HEK293 (cell line): ENCODE results near the gene ALKBH4.

Source experiments
- CTCF ChIA-PET: fragments of 350-600 bp; formaldehyde crosslinking; extraction: SDS; loops from one replicate; lab custom pipeline; 2021; ENCODE audit warnings: antibody characterized with exemption; lab: Yijun Ruan, JAX
- POLR2A ChIA-PET: fragments of 300-600 bp; formaldehyde crosslinking; extraction: SDS; loops from one replicate; lab custom pipeline; 2020; ENCODE audit warnings: antibody characterized with exemption, inconsistent platforms; lab: Yijun Ruan, JAX
- H3K27ac ChIP-seq: fragments of 200-500 bp; sonication (Bioruptor generic); 2 replicates; pipeline ENCODE4 v1.5.1; 2014; ENCODE audit warnings: low read depth, low read length, control low read depth, inconsistent platforms; ENCODE audit errors: extremely low read depth
- H3K36me3 ChIP-seq, 2 experiments: fragments of 200-500 bp in 1 of 2; sonication (Bioruptor generic) in 1 of 2; 1 replicate in 1 of 2; 2 replicates in 1 of 2; pipeline ENCODE4 v1.5.1; 2014 to 2017; ENCODE audit warnings: inconsistent platforms in 2 of 2, low read length in 2 of 2; ENCODE audit not compliant: control insufficient read depth in 2 of 2, insufficient read depth in 1 of 2
- H3K4me1 ChIP-seq: fragments of 200-500 bp; sonication (Bioruptor generic); 2 replicates; pipeline ENCODE4 v1.5.1; 2014; ENCODE audit warnings: mild to moderate bottlenecking, low read length, inconsistent platforms; ENCODE audit not compliant: control insufficient read depth, insufficient read depth
- H3K4me3 ChIP-seq: 2 replicates; pipeline ENCODE4 v1.5.1; 2011; ENCODE audit warnings: low read depth, mild to moderate bottlenecking, control low read depth, low read length, moderate library complexity
- H3K9me3 ChIP-seq: fragments of 200-500 bp; sonication (Bioruptor generic); 2 replicates; pipeline ENCODE4 v1.5.1; 2014; ENCODE audit warnings: low read depth, low read length, inconsistent platforms; ENCODE audit not compliant: control insufficient read depth, insufficient read depth
- GLIS2 ChIP-seq: fragments of 450-650 bp; formaldehyde crosslinking; IDR thresholded peaks from 2 replicates; pipeline ENCODE4 v1.5.1; 2016; ENCODE audit warnings: missing biosample characterization, missing genetic modification characterization
- HOXC10 ChIP-seq: sonication (generic); formaldehyde crosslinking; IDR thresholded peaks from 2 replicates; pipeline ENCODE4 v1.8.1; 2023; ENCODE audit warnings: mild to moderate bottlenecking, missing genetic modification reagents
- KLF9 ChIP-seq: fragments of 450-650 bp; formaldehyde crosslinking; IDR thresholded peaks from 2 replicates; pipeline ENCODE4 v1.5.1; 2016; ENCODE audit warnings: missing biosample characterization, missing genetic modification characterization, low read depth
- MZF1 ChIP-seq: fragments of 450-650 bp; formaldehyde crosslinking; IDR thresholded peaks from 2 replicates; pipeline ENCODE4 v1.5.1; 2017; ENCODE audit warnings: missing biosample characterization, missing genetic modification characterization, borderline replicate concordance
- SP3 ChIP-seq: fragments of 450-650 bp; formaldehyde crosslinking; IDR thresholded peaks from 2 replicates; pipeline ENCODE4 v1.5.1; 2016; ENCODE audit warnings: missing biosample characterization, missing genetic modification characterization
- SP7 ChIP-seq: fragments of 450-650 bp; formaldehyde crosslinking; IDR thresholded peaks from 2 replicates; pipeline ENCODE4 v1.5.1; 2016; ENCODE audit warnings: missing biosample characterization, missing genetic modification characterization
- ZBTB21 ChIP-seq: fragments of 450-650 bp; formaldehyde crosslinking; IDR thresholded peaks from 2 replicates; pipeline ENCODE4 v1.5.1; 2017; ENCODE audit warnings: missing biosample characterization, missing genetic modification characterization
- ZNF114 ChIP-seq: fragments of 450-650 bp; formaldehyde crosslinking; IDR thresholded peaks from 2 replicates; pipeline ENCODE4 v1.5.0; 2017; ENCODE audit warnings: missing biosample characterization, missing genetic modification characterization
- ZNF155 ChIP-seq: fragments of 450-650 bp; formaldehyde crosslinking; IDR thresholded peaks from 2 replicates; pipeline ENCODE4 v1.5.1; 2016; ENCODE audit warnings: missing biosample characterization, missing genetic modification characterization
- ZNF16 ChIP-seq: fragments of 450-650 bp; formaldehyde crosslinking; IDR thresholded peaks from 2 replicates; pipeline ENCODE4 v1.5.1; 2016; ENCODE audit warnings: low read depth, missing biosample characterization, missing genetic modification characterization
- ZNF184 ChIP-seq: fragments of 450-650 bp; IDR thresholded peaks from 2 replicates; pipeline ENCODE4 v1.5.1; 2018; ENCODE audit warnings: missing biosample characterization, mild to moderate bottlenecking, missing genetic modification characterization
- ZNF2 ChIP-seq: fragments of 450-650 bp; formaldehyde crosslinking; IDR thresholded peaks from 2 replicates; pipeline ENCODE4 v1.5.1; 2016; ENCODE audit warnings: missing biosample characterization, missing genetic modification characterization
- ZNF24 ChIP-seq: fragments of 450-650 bp; formaldehyde crosslinking; IDR thresholded peaks from 2 replicates; pipeline ENCODE4 v1.5.1; 2016; ENCODE audit warnings: missing biosample characterization, missing genetic modification characterization
- ZNF366 ChIP-seq: fragments of 450-650 bp; formaldehyde crosslinking; conservative IDR thresholded peaks from 2 replicates; pipeline ENCODE4 v1.5.1; 2016; ENCODE audit warnings: missing biosample characterization, missing genetic modification characterization
- ZNF37A ChIP-seq: fragments of 450-650 bp; IDR thresholded peaks from 2 replicates; pipeline ENCODE4 v1.5.1; 2018; ENCODE audit warnings: missing biosample characterization, missing genetic modification characterization
- ZNF416 ChIP-seq: fragments of 450-650 bp; formaldehyde crosslinking; IDR thresholded peaks from 2 replicates; pipeline ENCODE4 v1.5.1; 2016; ENCODE audit warnings: missing biosample characterization, missing genetic modification characterization
- ZNF473 ChIP-seq: fragments of 450-650 bp; formaldehyde crosslinking; IDR thresholded peaks from 2 replicates; pipeline ENCODE4 v1.5.1; 2017; ENCODE audit warnings: missing biosample characterization, missing genetic modification characterization
- ZNF529 ChIP-seq: fragments of 450-650 bp; formaldehyde crosslinking; IDR thresholded peaks from 2 replicates; pipeline ENCODE4 v1.5.1; 2017; ENCODE audit warnings: missing genetic modification characterization, missing biosample characterization; ENCODE audit not compliant: insufficient replicate concordance
- ZNF561 ChIP-seq: fragments of 450-650 bp; IDR thresholded peaks from 2 replicates; pipeline ENCODE4 v1.5.1; 2018; ENCODE audit warnings: missing biosample characterization, missing genetic modification characterization, borderline replicate concordance
- ZNF610 ChIP-seq: fragments of 450-650 bp; formaldehyde crosslinking; IDR thresholded peaks from 2 replicates; pipeline ENCODE4 v1.5.1; 2016; ENCODE audit warnings: missing biosample characterization, missing genetic modification characterization, borderline replicate concordance
- ZNF664 ChIP-seq: fragments of 450-650 bp; formaldehyde crosslinking; IDR thresholded peaks from 2 replicates; pipeline ENCODE4 v1.5.1; 2016; ENCODE audit warnings: missing biosample characterization, missing genetic modification characterization
- ZNF791 ChIP-seq: fragments of 450-650 bp; formaldehyde crosslinking; IDR thresholded peaks from 2 replicates; pipeline ENCODE4 v1.5.1; 2016; ENCODE audit warnings: missing biosample characterization, missing genetic modification characterization
- ZSCAN30 ChIP-seq: fragments of 450-650 bp; IDR thresholded peaks from 2 replicates; pipeline ENCODE4 v1.5.1; 2018; ENCODE audit warnings: missing biosample characterization, mild to moderate bottlenecking, missing genetic modification characterization, moderate library complexity
- TF ChIP-seq, protein P1 (sequence below): fragments of 450-650 bp; formaldehyde crosslinking; IDR thresholded peaks from 2 replicates; pipeline ENCODE4 v1.5.1; 2016; ENCODE audit warnings: missing biosample characterization, missing genetic modification characterization, borderline replicate concordance
- TF ChIP-seq, protein P2 (sequence below): fragments of 450-650 bp; IDR thresholded peaks from 2 replicates; pipeline ENCODE4 v1.5.1; 2018; ENCODE audit warnings: missing biosample characterization, missing genetic modification characterization

ALKBH4 gene

DNA sequence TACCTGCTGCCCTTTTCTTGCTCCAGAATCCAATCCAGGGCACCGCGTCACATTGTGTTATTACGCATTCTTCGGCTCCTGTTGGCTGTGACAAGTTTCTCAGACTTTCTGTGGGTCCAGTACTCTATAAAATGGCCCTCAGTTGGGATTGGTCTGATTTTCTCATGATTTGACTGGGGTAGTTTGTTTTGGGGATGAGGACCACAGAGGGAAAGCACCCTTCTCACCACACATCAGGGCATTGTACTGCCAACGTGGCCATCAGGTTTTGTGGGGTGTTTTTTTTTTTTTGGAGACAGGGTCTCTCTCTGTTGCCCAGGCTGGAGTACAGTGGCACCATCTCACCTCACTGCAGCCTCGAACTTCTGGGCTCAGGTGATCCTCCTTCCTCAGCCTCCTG lies 48.3 kb downstream of the ALKBH4 start (continued):
- TF ChIP-seq, protein P1, sequence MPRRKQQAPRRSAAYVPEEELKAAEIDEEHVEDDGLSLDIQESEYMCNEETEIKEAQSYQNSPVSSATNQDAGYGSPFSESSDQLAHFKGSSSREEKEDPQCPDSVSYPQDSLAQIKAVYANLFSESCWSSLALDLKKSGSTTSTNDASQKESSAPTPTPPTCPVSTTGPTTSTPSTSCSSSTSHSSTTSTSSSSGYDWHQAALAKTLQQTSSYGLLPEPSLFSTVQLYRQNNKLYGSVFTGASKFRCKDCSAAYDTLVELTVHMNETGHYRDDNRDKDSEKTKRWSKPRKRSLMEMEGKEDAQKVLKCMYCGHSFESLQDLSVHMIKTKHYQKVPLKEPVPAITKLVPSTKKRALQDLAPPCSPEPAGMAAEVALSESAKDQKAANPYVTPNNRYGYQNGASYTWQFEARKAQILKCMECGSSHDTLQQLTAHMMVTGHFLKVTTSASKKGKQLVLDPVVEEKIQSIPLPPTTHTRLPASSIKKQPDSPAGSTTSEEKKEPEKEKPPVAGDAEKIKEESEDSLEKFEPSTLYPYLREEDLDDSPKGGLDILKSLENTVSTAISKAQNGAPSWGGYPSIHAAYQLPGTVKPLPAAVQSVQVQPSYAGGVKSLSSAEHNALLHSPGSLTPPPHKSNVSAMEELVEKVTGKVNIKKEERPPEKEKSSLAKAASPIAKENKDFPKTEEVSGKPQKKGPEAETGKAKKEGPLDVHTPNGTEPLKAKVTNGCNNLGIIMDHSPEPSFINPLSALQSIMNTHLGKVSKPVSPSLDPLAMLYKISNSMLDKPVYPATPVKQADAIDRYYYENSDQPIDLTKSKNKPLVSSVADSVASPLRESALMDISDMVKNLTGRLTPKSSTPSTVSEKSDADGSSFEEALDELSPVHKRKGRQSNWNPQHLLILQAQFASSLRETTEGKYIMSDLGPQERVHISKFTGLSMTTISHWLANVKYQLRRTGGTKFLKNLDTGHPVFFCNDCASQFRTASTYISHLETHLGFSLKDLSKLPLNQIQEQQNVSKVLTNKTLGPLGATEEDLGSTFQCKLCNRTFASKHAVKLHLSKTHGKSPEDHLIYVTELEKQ (tag by site-specific recombination), result no peak
- TF ChIP-seq ZNF16 (tag by site-specific recombination) (no peak), ZNF561 (tag by site-specific recombination) (no peak), ZNF114 (tag by site-specific recombination) (no peak), ZNF155 (tag by site-specific recombination) (no peak), ZNF37A (tag by site-specific recombination) (no peak), ZNF184 (tag by site-specific recombination) (no peak), ZNF366 (tag by site-specific recombination) (no peak), ZNF529 (tag by site-specific recombination) (no peak), GLIS2 (tag by site-specific recombination) (no peak), SP7 (tag by site-specific recombination) (no peak), ZNF791 (tag by site-specific recombination) (no peak), HOXC10 (CRISPR knock-in tag) (no peak)
- TF ChIP-seq, all 188 proteins: peak for 0

DNA sequence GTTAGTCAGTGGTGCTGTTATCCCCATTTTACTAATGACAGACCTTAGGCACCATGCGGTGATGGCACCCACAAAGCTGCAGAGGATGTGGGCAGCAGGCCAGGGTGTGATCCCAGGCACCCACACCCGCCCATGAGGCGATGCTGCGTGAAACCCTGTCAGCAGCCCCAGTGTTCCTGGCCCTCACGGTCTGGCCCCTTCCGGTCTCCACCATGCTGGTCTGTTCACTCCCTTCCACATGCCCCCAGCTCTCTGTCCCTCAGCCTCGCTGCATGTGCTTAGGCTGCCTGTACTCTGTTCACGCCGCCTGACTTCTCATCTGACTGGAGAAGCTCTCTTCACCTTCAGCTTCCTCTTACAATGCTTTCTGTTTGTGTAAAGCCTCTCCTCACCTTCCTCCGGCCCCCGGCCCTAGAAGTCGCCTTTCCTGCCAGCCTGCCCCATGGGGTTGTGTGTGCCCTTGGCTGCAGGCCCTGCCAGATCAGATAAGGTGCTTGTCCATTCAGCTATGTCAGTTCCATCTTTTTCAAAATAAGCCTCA lies 48.9 kb downstream of the ALKBH4 start:
- H3K36me3 ChIP-seq, result peaks cover 46 to 90% of the 10 kb centered on the region in 2 experiments
- CTCF ChIA-PET, result interaction anchor here (1.0 kb wide), 1 partner anchor 11 kb away, joined by 3 read pairs; no protein-coding TSS in a partner anchor

DNA sequence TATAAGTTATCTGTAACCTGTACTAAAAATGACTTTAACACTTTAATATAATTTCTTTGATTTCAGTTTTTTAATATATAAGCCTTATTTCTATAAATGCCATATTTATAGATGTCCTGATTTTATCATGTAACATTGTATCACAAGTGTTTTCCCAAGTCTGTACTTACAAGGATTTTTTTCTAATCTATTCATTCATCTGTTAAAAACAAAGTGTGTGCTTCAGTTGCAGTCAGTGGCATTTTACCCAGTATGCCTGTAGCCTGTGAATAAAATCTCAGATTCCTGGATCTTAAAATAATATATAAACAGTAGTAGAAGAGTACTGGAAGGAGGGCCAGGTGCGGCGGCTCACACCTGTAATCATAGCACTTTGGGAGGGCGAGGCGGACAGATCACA lies 51.1 kb downstream of the ALKBH4 start:
- no peak overlapping the region for H3K4me3 ChIP-seq
- TF ChIP-seq, protein P2, sequence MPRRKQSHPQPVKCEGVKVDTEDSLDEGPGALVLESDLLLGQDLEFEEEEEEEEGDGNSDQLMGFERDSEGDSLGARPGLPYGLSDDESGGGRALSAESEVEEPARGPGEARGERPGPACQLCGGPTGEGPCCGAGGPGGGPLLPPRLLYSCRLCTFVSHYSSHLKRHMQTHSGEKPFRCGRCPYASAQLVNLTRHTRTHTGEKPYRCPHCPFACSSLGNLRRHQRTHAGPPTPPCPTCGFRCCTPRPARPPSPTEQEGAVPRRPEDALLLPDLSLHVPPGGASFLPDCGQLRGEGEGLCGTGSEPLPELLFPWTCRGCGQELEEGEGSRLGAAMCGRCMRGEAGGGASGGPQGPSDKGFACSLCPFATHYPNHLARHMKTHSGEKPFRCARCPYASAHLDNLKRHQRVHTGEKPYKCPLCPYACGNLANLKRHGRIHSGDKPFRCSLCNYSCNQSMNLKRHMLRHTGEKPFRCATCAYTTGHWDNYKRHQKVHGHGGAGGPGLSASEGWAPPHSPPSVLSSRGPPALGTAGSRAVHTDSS, result no peak
- no peak for TF ChIP-seq ZNF664
- no peak for TF ChIP-seq ZBTB21 (tag by site-specific recombination)
- no peak for TF ChIP-seq ZNF473
- no peak for TF ChIP-seq ZSCAN30
- no peak for TF ChIP-seq SP3 (tag by site-specific recombination)
- no peak for TF ChIP-seq ZNF184 (tag by site-specific recombination)
- no peak for TF ChIP-seq KLF9 (tag by site-specific recombination)
- TF ChIP-seq ZNF24 (tag by site-specific recombination), result no peak
- TF ChIP-seq ZNF16 (tag by site-specific recombination), result no peak
- TF ChIP-seq MZF1 (tag by site-specific recombination), result no peak
- TF ChIP-seq, all 188 proteins: peak for 0
- ChIA-PET POLR2A (no interaction called here), CTCF (no interaction called here)
- peaks cover 46 to 90% of the 10 kb centered on the region in 2 experiments for H3K36me3 ChIP-seq
- H3K4me1 ChIP-seq, result no peaks in the 10 kb centered on the region
- no peaks in the 10 kb centered on the region for H3K9me3 ChIP-seq
- no peak overlapping the region for H3K27ac ChIP-seq

More for the DNA sequence above, 48.9 kb downstream of the ALKBH4 start:
- no peaks in the 10 kb centered on the region for H3K4me1 ChIP-seq
- POLR2A ChIA-PET, result interaction anchor here (1.1 kb wide), 1 partner anchor 18 kb away, joined by 3 read pairs; the partner anchor contains the start of gene ORAI2
- TF ChIP-seq ZNF610 (tag by site-specific recombination) (no peak), ZNF2 (tag by site-specific recombination) (no peak), ZNF416 (tag by site-specific recombination) (no peak)
- H3K4me3 ChIP-seq, result no peak overlapping the region
- no peaks in the 10 kb centered on the region for H3K9me3 ChIP-seq
- no peak overlapping the region for H3K27ac ChIP-seq
